Retinal pigment epithelial cell (primary cell): ENCODE data around the gene RNU6-7.
A peak's percentile ranks its signal among the peaks of the same experiment; 100 is the strongest.

ENCODE experiments used
- DNase-seq: peaks from one replicate; pipeline ENCODE4 v3.0.0-alpha.2; 2010; ENCODE audit warnings: low read depth
- H3K4me3 ChIP-seq: 2 replicates; pipeline ENCODE4 v1.5.1; 2011; ENCODE audit warnings: mild to moderate bottlenecking, low read length, control low read depth, moderate library complexity
- TF ChIP-seq, protein P1 (sequence below): conservative IDR thresholded peaks from 2 replicates; pipeline ENCODE4 v1.5.1; 2011; ENCODE audit warnings: low read depth, low read length, control low read depth, inconsistent platforms

The RNU6-7 gene

GRCh38 chr14:32230695-32231280, 28.9 kb downstream of the RNU6-7 start:
- no peak overlapping the region for H3K4me3 ChIP-seq
- no peak for DNase-seq
- TF ChIP-seq, protein P1, sequence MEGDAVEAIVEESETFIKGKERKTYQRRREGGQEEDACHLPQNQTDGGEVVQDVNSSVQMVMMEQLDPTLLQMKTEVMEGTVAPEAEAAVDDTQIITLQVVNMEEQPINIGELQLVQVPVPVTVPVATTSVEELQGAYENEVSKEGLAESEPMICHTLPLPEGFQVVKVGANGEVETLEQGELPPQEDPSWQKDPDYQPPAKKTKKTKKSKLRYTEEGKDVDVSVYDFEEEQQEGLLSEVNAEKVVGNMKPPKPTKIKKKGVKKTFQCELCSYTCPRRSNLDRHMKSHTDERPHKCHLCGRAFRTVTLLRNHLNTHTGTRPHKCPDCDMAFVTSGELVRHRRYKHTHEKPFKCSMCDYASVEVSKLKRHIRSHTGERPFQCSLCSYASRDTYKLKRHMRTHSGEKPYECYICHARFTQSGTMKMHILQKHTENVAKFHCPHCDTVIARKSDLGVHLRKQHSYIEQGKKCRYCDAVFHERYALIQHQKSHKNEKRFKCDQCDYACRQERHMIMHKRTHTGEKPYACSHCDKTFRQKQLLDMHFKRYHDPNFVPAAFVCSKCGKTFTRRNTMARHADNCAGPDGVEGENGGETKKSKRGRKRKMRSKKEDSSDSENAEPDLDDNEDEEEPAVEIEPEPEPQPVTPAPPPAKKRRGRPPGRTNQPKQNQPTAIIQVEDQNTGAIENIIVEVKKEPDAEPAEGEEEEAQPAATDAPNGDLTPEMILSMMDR = no peak

GRCh38 chr14:32232481-32232880, 30.6 kb downstream of the RNU6-7 start:
- H3K4me3 ChIP-seq = no peak overlapping the region
- TF ChIP-seq, protein P1 = no peak
- DNase-seq = no peak

DNA sequence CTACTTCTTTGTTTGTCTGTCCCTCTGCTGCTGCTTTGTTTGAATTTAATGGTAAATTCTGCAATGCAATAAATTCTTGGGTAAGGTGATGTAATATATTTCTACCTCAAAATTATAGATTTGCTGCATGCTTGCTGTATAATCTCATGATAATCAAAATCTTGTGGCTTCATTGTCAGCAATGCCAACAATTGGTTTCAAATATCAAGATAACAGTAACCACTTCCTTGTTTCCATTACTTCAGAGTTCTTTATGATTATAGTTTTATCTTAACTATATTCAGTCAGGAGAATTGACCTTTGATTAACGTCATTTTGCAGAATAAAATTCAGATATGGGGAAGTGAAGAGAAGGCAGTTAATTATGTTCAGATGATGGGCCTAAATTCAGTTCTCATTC, 31.4 kb downstream of the RNU6-7 start:
- DNase-seq = no peak
- no peak overlapping the region for H3K4me3 ChIP-seq

GRCh38 chr14:32244404-32244803, 42.6 kb downstream of the RNU6-7 start:
- no peak for DNase-seq
- TF ChIP-seq, protein P1 = peak; percentile 16
- no peak overlapping the region for H3K4me3 ChIP-seq

More for the DNA sequence above, 31.4 kb downstream of the RNU6-7 start:
- TF ChIP-seq, protein P1 = no peak

DNA sequence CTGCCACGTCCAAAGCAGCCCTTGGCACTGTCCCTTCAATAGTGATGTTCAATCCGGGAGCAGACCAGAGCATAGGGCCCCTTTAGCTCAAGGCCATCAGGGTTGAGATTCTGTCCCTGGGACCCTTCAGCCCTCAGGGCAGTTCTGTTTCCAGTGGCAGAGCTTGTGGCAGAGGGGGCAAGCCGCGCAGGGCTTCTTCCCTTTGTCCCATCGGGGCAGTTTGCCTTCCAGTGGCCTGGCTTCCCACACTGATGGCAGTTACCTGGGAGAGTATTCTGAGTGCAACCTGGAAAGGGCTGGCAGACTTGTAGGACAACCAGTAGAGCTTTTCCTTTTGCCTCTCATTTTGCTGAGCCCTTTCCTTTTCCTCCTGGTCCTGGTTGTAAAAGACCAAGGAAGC, 44.9 kb downstream of the RNU6-7 start:
- TF ChIP-seq, protein P1 = no peak
- H3K4me3 ChIP-seq = no peak overlapping the region
- no peak for DNase-seq

- no peak overlapping the region for H3K4me3 ChIP-seq
- no peak for DNase-seq
Observed at GRCh38 chr14:32249371-32249770, 47.5 kb downstream of the RNU6-7 start.

GRCh38 chr14:32249780-32250179, 47.9 kb downstream of the RNU6-7 start:
- no peak overlapping the region for H3K4me3 ChIP-seq
- TF ChIP-seq, protein P1 = no peak
- no peak for DNase-seq

More at GRCh38 chr14:32249371-32249770, 47.5 kb downstream of the RNU6-7 start:
- TF ChIP-seq, protein P1 = no peak
